Measurements from ENCODE around the gene NPW.

GRCh38 chr16:2037115-2037514 lies 17.5 kb downstream of the NPW start:
- no peak for TF ChIP-seq CTCF (IDR thresholded peaks at IDR 0.05)
- no peak for TF ChIP-seq POLR2A (IDR thresholded peaks at IDR 0.05)

All from Peyer's patch (tissue), 4 donors.